Adrenal gland (tissue), 12 donors: Measurements from ENCODE around the gene KDM6A. TPM values are rescaled to one million over a fixed set of nuclear protein-coding genes. Genes with fewer than 3 reads are reported as not detected.
"Not testable (repeated sequence)": the region's sequence is repeated elsewhere in the genome, so short reads cannot be mapped to it uniquely, and the experiment has no call there.

Experiments used
- DNase-seq, 7 donors: peaks; one replicate each; pipeline ENCODE4 v3.0.0-alpha.2; 2019 to 2020
- H3K27ac ChIP-seq, 5 donors: fragments of 200-600 bp; sonication (generic) in 4 of 5; 1 replicate in 3 of 5; 2 replicates in 2 of 5; pipeline versions ENCODE4 v1.5.1 to v1.8.0; 2016 to 2020; ENCODE audit warnings: mild to moderate bottlenecking in 1 of 5
- H3K27me3 ChIP-seq: fragments of 200-600 bp; 2 replicates; pipeline ENCODE4 v1.8.0; 2021
- H3K36me3 ChIP-seq, 2 donors: fragments of 200-600 bp; replicated peaks in 1 of 2; 1 replicate in 1 of 2; 2 replicates in 1 of 2; pipeline versions ENCODE4 v1.5.1 to v1.8.0; 2018 to 2022
- H3K4me1 ChIP-seq, 2 donors: fragments of 200-600 bp; replicated peaks in 1 of 2; 1 replicate in 1 of 2; 2 replicates in 1 of 2; pipeline versions ENCODE4 v1.5.1 to v1.8.0; 2018 to 2021
- H3K4me3 ChIP-seq, 4 donors: fragments of 200-600 bp; sonication (generic) in 3 of 4; one replicate each; pipeline ENCODE4 v1.5.1; 2016 to 2018
- H3K9me3 ChIP-seq, 3 donors: fragments of 200-600 bp; sonication (generic) in 1 of 3; replicated peaks in 1 of 3; 1 replicate in 2 of 3; 2 replicates in 1 of 3; pipeline versions ENCODE4 v1.5.1 to v1.8.0; 2016 to 2021
- CTCF ChIP-seq, 6 experiments: fragments of 450-650 bp in 4 of 6; fragments of 200-600 bp in 2 of 6; sonication (generic) in 1 of 6; IDR thresholded peaks; 1 replicate in 5 of 6; 2 replicates in 1 of 6; pipeline versions ENCODE4 v1.5.1 to v1.8.0; 2016 to 2021; ENCODE audit warnings: antibody characterized with exemption in 6 of 6, mild to moderate bottlenecking in 2 of 6, moderate library complexity in 1 of 6
- POLR2A ChIP-seq, 2 donors: fragments of 450-650 bp; IDR thresholded peaks; one replicate each; pipeline ENCODE4 v1.6.1; 2017; ENCODE audit warnings: antibody characterized with exemption in 2 of 2, mild to moderate bottlenecking in 2 of 2, moderate library complexity in 1 of 2
- WGBS, 4 donors: extraction: QIAGEN DNeasy Blood & Tissue Kit in 2 of 4; methylation state at CpG; one replicate each; pipeline versions ENCODE4 v1.1.5 to v1.1.7; 2013 to 2017; 5-methylcytosine and 5-hydroxymethylcytosine counted together
- intact Hi-C, 2 donors: fragments of 100-400 bp; cut with DNase I; formaldehyde crosslinking; loops; one replicate each; pipeline versions ENCODE4 v1.14.1 to v1.15.0; 2022 to 2023
- polyA plus RNA-seq, 3 donors: library from polyadenylated mRNA; stranded (reverse); fragments of 200-250 nt in 2 of 3; fragments of 350-450 nt in 1 of 3; fragmentation: Illumina TruSeq in 1 of 3; extraction: RNeasy Lipid Tissue Mini Kit (QIAGEN cat#74804) in 1 of 3; gene quantifications; one replicate each; pipeline ENCODE4 v1.2.3, GENCODE V29; 2013 to 2014
- total RNA-seq, 9 donors: library from RNA; depleted of rRNA in 4 of 9; stranded (reverse); fragments of >200 nt in 4 of 9; fragments of 120-200 nt in 1 of 9; fragmentation: NEBNext Ultra II Directional in 1 of 9; extraction: Animal tissue kit (Norgen Biotek cat#: 25700) in 1 of 9; gene quantifications; one replicate each; pipeline versions ENCODE4 v1.1.0 to v1.2.4, GENCODE V29; 2013 to 2023
- donor health status: healthy with polysubstance abuse.
- donor health status: Bipolar disorder and iron deficiency.
- donor health status: DM: yes; HTN: yes; CAD: no.
- donor health status: DM: no; HTN: no; CAD: no.
- donor health status: DM: no; HTN: no; CAD: no.
- donor health status: DM: yes; HTN: yes; CAD: no.

The KDM6A gene
- total and polyA plus RNA-seq, 12 donors: 4.1 to 37.9 (median 21.6) TPM

- intact Hi-C loops: no loop called here
- no peak overlapping the region for H3K4me3 ChIP-seq
- peaks cover 0 to 1% (median 0%) of the 10 kb centered on the region in 3 donors for H3K9me3 ChIP-seq
- H3K27ac ChIP-seq: no peak overlapping the region
- peaks cover 13 to 29% of the 10 kb centered on the region in 2 donors for H3K4me1 ChIP-seq
- no peaks in the 10 kb centered on the region for H3K36me3 ChIP-seq
- no peaks in the 10 kb centered on the region for H3K27me3 ChIP-seq
- 33 to 67% (median 41%) methylated on average over 3 of the region's 3 CpGs for WGBS, 4 donors
- TF ChIP-seq POLR2A (IDR thresholded peaks at IDR 0.05) (no peak), CTCF (IDR thresholded peaks at IDR 0.05) (no peak)
- peak in 3 of 7 donors; percentile 15 to 35 (median 34) for DNase-seq
These were observed 35.2 kb downstream of the KDM6A start for GRCh38 chrX:44908153-44908552.

GRCh38 chrX:44908827-44909226 is 35.8 kb downstream of the KDM6A start:
- no peaks in the 10 kb centered on the region for H3K27me3 ChIP-seq
- intact Hi-C loops: no loop called here
- H3K4me1 ChIP-seq: peaks cover 13 to 25% of the 10 kb centered on the region in 2 donors
- no peaks in the 10 kb centered on the region for H3K36me3 ChIP-seq
- TF ChIP-seq CTCF (IDR thresholded peaks at IDR 0.05): no peak
- TF ChIP-seq POLR2A (IDR thresholded peaks at IDR 0.05): no peak
- no peak overlapping the region for H3K4me3 ChIP-seq
- H3K9me3 ChIP-seq: no peaks in the 10 kb centered on the region
- no peak overlapping the region for H3K27ac ChIP-seq
- WGBS, 4 donors: 74 to 80% (median 76%) methylated on average over 3 of the region's 3 CpGs
- no peak for DNase-seq

- DNase-seq, H3K36me3 ChIP-seq, H3K27me3 ChIP-seq, H3K9me3 ChIP-seq, H3K4me3 ChIP-seq, H3K27ac ChIP-seq, intact Hi-C loops: not testable (repeated sequence)
- 44 to 84% (median 63%) methylated on average over 4 of the region's 4 CpGs for WGBS, 4 donors
- H3K4me1 ChIP-seq: peaks cover 13 to 26% of the 10 kb centered on the region in 2 donors
These were observed 37.5 kb downstream of the KDM6A start for GRCh38 chrX:44910508-44910907.

- intact Hi-C loops, H3K4me3 ChIP-seq, H3K9me3 ChIP-seq, H3K27ac ChIP-seq, H3K36me3 ChIP-seq, H3K27me3 ChIP-seq, DNase-seq: not testable (repeated sequence)
- WGBS, 4 donors: 88 to 99% (median 94%) methylated on average over 5 to 35 of the region's 45 CpGs
- peaks cover 12 to 33% of the 10 kb centered on the region in 2 donors for H3K4me1 ChIP-seq
These were observed 38.1 kb downstream of the KDM6A start for GRCh38 chrX:44911074-44911600.

- 85 to 92% (median 88%) methylated on average over 9 of the region's 9 CpGs for whole genome bisulfite sequencing, 4 donors
- Histone ChIP-seq H3K9me3 (no peaks in the 10 kb centered on the region), H3K4me3 (no peak overlapping the region), H3K4me1 (peaks cover 12 to 39% of the 10 kb centered on the region in 2 donors), H3K27ac (peak overlapping the region in 2 of 5 donors; percentile 37 to 71), H3K36me3 (no peaks in the 10 kb centered on the region), H3K27me3 (no peaks in the 10 kb centered on the region)
- DNase-seq: no peak
- intact Hi-C loops: no loop called here
- no peak for TF ChIP-seq CTCF (IDR thresholded peaks at IDR 0.05)
- no peak for TF ChIP-seq POLR2A (IDR thresholded peaks at IDR 0.05)
These were observed 40.9 kb downstream of the KDM6A start for GRCh38 chrX:44913656-44914531.
